22Rv1 (cell line): Measurements from ENCODE around the gene DIP2B.

Experiments
- CTCF ChIP-seq: fragments of 450-650 bp; IDR thresholded peaks from 2 replicates; pipeline ENCODE4 v1.5.1; 2017; ENCODE audit warnings: mild to moderate bottlenecking
- ZFX ChIP-seq: fragments of 450-650 bp; IDR thresholded peaks from 2 replicates; pipeline ENCODE4 v1.6.1; 2017; ENCODE audit warnings: antibody characterized with exemption, borderline replicate concordance

GRCh38 chr12:50617657-50618056 lies 112.9 kb downstream of the DIP2B start:
- TF ChIP-seq CTCF (no peak), ZFX (no peak)
